ENCODE results near the gene NDUFA8.

The NDUFA8 gene

GRCh38 chr9:122184551-122184950 is 25.0 kb upstream of the NDUFA8 start:
- DNase-seq (ENCODE audit: low read depth in 2 of 2) = no peak

- DNase-seq (ENCODE audit: low read depth in 2 of 2) = no peak
Observed at GRCh38 chr9:122183501-122183900, 23.9 kb upstream of the NDUFA8 start.

GRCh38 chr9:122180633-122181032 is 21.1 kb upstream of the NDUFA8 start:
- DNase-seq (ENCODE audit: low read depth in 2 of 2) = no peak

- no peak for DNase-seq (ENCODE audit: low read depth in 2 of 2)
Observed at GRCh38 chr9:122179690-122180074, 20.1 kb upstream of the NDUFA8 start.

GRCh38 chr9:122179054-122179689 is 19.6 kb upstream of the NDUFA8 start:
- DNase-seq (ENCODE audit: low read depth in 2 of 2) = no peak

GRCh38 chr9:122176916-122177315 is 17.3 kb upstream of the NDUFA8 start:
- no peak for DNase-seq (ENCODE audit: low read depth in 2 of 2)

GRCh38 chr9:122173670-122174069 is 14.1 kb upstream of the NDUFA8 start:
- no peak for DNase-seq (ENCODE audit: low read depth in 2 of 2)

GRCh38 chr9:122172131-122172530 is 12.6 kb upstream of the NDUFA8 start:
- no peak for DNase-seq (ENCODE audit: low read depth in 2 of 2)

- no peak for DNase-seq (ENCODE audit: low read depth in 2 of 2)
Observed at GRCh38 chr9:122168356-122168755, 8.8 kb upstream of the NDUFA8 start.

- DNase-seq (ENCODE audit: low read depth in 2 of 2) = no peak
Observed at GRCh38 chr9:122164286-122164685, 4.7 kb upstream of the NDUFA8 start.

- no peak for DNase-seq (ENCODE audit: low read depth in 2 of 2)
Observed at GRCh38 chr9:122162415-122162814, 2.8 kb upstream of the NDUFA8 start.

GRCh38 chr9:122159925-122160246 is 307 bp upstream of the NDUFA8 start:
- no peak for DNase-seq (ENCODE audit: low read depth in 2 of 2)

GRCh38 chr9:122158202-122158601 is 1.4 kb downstream of the NDUFA8 start:
- DNase-seq (ENCODE audit: low read depth in 2 of 2) = peak in 1 of 2 donors; percentile 5

GRCh38 chr9:122155796-122156195 is 3.8 kb downstream of the NDUFA8 start:
- no peak for DNase-seq (ENCODE audit: low read depth in 2 of 2)

GRCh38 chr9:122151267-122151828 is 8.2 kb downstream of the NDUFA8 start:
- DNase-seq (ENCODE audit: low read depth in 2 of 2) = no peak

- no peak for DNase-seq (ENCODE audit: low read depth in 2 of 2)
Observed at GRCh38 chr9:122145592-122145863, 14.1 kb downstream of the NDUFA8 start.

- no peak for DNase-seq (ENCODE audit: low read depth in 2 of 2)
Observed at GRCh38 chr9:122144836-122145591, 14.6 kb downstream of the NDUFA8 start.

- no peak for DNase-seq (ENCODE audit: low read depth in 2 of 2)
Observed at GRCh38 chr9:122143876-122144405, 15.6 kb downstream of the NDUFA8 start.

GRCh38 chr9:122143296-122143695 is 16.3 kb downstream of the NDUFA8 start:
- no peak for DNase-seq (ENCODE audit: low read depth in 2 of 2)

- DNase-seq (ENCODE audit: low read depth in 2 of 2) = no peak
Observed at GRCh38 chr9:122141671-122142070, 17.9 kb downstream of the NDUFA8 start.

GRCh38 chr9:122140368-122141193 is 19.0 kb downstream of the NDUFA8 start:
- DNase-seq (ENCODE audit: low read depth in 2 of 2) = no peak

- DNase-seq (ENCODE audit: low read depth in 2 of 2) = no peak
Observed at GRCh38 chr9:122138560-122139268, 20.9 kb downstream of the NDUFA8 start.
